GM12891 (cell line): ENCODE results near the gene CNMD.

ENCODE experiments used
- DNase-seq: peaks from one replicate; pipeline ENCODE4 v3.0.0; 2011; ENCODE audit warnings: low spot score; ENCODE audit not compliant: insufficient read length
- FAIRE-seq: peaks from 2 replicates; lab custom pipeline; 2011; peaks lifted over from hg19 to GRCh38; lab: Jason Lieb, UNC
- PAX5 ChIP-seq: IDR thresholded peaks from 2 replicates; pipeline ENCODE4 v1.6.1; 2011; ENCODE audit warnings: low read length, moderate library complexity, mild to moderate bottlenecking; ENCODE audit not compliant: insufficient read depth, severe bottlenecking
- POLR2A ChIP-seq: IDR thresholded peaks from 2 replicates; pipeline ENCODE4 v1.6.1; 2011; ENCODE audit warnings: low read depth, low read length, control low read depth
- POLR2AphosphoS5 ChIP-seq: IDR thresholded peaks from 2 replicates; pipeline ENCODE4 v1.6.1; 2011; ENCODE audit warnings: low read depth, low read length, control low read depth
- POU2F2 ChIP-seq: IDR thresholded peaks from 2 replicates; pipeline ENCODE4 v1.6.1; 2011; ENCODE audit warnings: low read depth, mild to moderate bottlenecking, control low read depth, low read length, moderate library complexity
- SPI1 ChIP-seq: IDR thresholded peaks from 2 replicates; pipeline ENCODE4 v1.6.1; 2011; ENCODE audit warnings: low read depth, low read length, control low read depth
- TAF1 ChIP-seq: IDR thresholded peaks from 2 replicates; pipeline ENCODE4 v1.6.1; 2011; ENCODE audit warnings: low read depth, low read length, control low read depth

The CNMD gene

GRCh38 chr13:52665325-52665724 lies 74.3 kb downstream of the CNMD start:
- no peak for FAIRE-seq
- no peak for DNase-seq
- TF ChIP-seq TAF1 (no peak), SPI1 (no peak), POLR2AphosphoS5 (no peak), POU2F2 (no peak), POLR2A (no peak), PAX5 (no peak)

GRCh38 chr13:52664272-52664671 lies 75.3 kb downstream of the CNMD start:
- no peak for TF ChIP-seq POU2F2
- no peak for TF ChIP-seq SPI1
- no peak for TF ChIP-seq TAF1
- TF ChIP-seq PAX5: no peak
- TF ChIP-seq POLR2A: no peak
- no peak for TF ChIP-seq POLR2AphosphoS5
- DNase-seq (no peak), FAIRE-seq (no peak)

- DNase-seq: no peak
- FAIRE-seq: no peak
- no peak for TF ChIP-seq POU2F2
- TF ChIP-seq SPI1: peak; percentile 34; the same call in 1 of the 2 replicates
Observed at GRCh38 chr13:52659340-52659739, 80.3 kb downstream of the CNMD start.
